ENCODE results near the gene TBCCD1. TPM values are rescaled to one million over a fixed set of nuclear protein-coding genes. Genes with fewer than 3 reads are reported as not detected.
"Not testable (repeated sequence)": the region's sequence is repeated elsewhere in the genome, so short reads cannot be mapped to it uniquely, and the experiment has no call there.

TBCCD1 gene
- polyA plus RNA-seq, 4 donors, result 19.3 to 23.3 (median 19.4) TPM

- DNase-seq (ENCODE audit: low read depth in 4 of 4, low spot score in 3 of 4), result not testable (repeated sequence)
Measured at GRCh38 chr3:186498022-186498421, 69.1 kb downstream of the TBCCD1 start.

DNA sequence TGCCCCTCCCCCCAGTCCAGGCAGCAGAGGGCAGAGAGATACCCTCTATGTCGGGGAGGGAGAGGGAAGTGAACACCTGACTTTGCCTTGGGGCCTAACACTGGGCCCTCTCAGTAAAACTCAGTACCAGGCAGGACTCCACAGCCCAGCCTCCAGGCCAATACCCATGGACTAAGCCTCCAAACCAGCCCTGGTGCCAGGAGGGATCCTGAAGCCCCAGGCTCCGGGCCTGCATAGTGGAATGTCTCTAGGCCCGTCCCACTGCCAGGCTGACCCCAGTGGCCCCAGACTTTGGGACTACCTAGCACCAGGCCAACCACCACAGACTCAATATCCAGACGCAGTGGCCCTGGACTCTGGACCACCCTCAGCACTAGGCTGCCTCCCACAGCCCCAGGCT lies 69.5 kb downstream of the TBCCD1 start:
- DNase-seq (ENCODE audit: low read depth in 4 of 4, low spot score in 3 of 4), result no peak

DNA sequence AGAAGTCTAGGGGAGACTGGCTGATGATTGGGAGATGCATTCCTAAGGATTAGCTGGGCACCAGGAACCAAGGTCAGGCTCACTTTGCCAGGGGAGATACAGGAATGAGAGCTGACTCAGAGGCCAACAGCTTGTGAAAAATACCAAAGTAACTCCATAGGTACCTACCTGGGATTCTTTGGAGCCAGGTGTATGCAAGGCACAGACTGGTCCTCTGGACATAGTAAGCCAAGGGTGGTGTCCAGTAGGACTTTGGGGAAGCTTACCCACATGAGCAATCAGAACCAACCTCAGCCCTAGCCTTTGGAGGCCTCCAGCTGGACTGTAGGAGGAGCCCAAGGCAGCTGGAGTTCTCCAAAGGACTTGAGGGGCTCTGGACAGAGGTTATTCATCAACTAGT lies 70.5 kb downstream of the TBCCD1 start:
- DNase-seq (ENCODE audit: low read depth in 4 of 4, low spot score in 3 of 4), result no peak

Other genes with a start within 250 kb of the TBCCD1 start
- under 1 TPM; 0.39 to 0.56 (median 0.50) TPM for gene DGKG, start 205.1 kb downstream of the TBCCD1 start, polyA plus RNA-seq (ENCODE audit: insufficient read length in 4 of 4)
- gene CRYGS, start 23.0 kb downstream of the TBCCD1 start, polyA plus RNA-seq (ENCODE audit: insufficient read length in 4 of 4), result 10 to 100 TPM in 1 of 4 donors, 1 to 10 TPM in 3; 3.4 to 13.1 (median 6.3) TPM
- gene DNAJB11, start 3.4 kb upstream of the TBCCD1 start, polyA plus RNA-seq (ENCODE audit: insufficient read length in 4 of 4), result 10 to 100 TPM; 59.2 to 84.3 (median 73.5) TPM
- gene AHSG, start 45.7 kb upstream of the TBCCD1 start, polyA plus RNA-seq (ENCODE audit: insufficient read length in 4 of 4), result 10 to 100 TPM in 1 of 4 donors, 1 to 10 TPM in 1, under 1 TPM in 2; 0.26 to 69.3 (median 1.2) TPM
- under 1 TPM; 0.14 to 0.23 (median 0.21) TPM for gene FETUB, start 73.1 kb upstream of the TBCCD1 start, polyA plus RNA-seq (ENCODE audit: insufficient read length in 4 of 4)
- gene HRG, start 98.7 kb upstream of the TBCCD1 start, polyA plus RNA-seq (ENCODE audit: insufficient read length in 4 of 4), result 1 to 10 TPM in 3 of 4 donors, under 1 TPM in 1; 0.89 to 2.5 (median 1.7) TPM
- gene KNG1, start 150.0 kb upstream of the TBCCD1 start, polyA plus RNA-seq (ENCODE audit: insufficient read length in 4 of 4), result 100 to 1,000 TPM in 3 of 4 donors, 1 to 10 TPM in 1; 8.3 to 169 (median 132) TPM
- 1,000 to 10,000 TPM in 1 of 4 donors, 100 to 1,000 TPM in 3; 730 to 1,033 (median 790) TPM for gene EIF4A2, start 216.2 kb upstream of the TBCCD1 start, polyA plus RNA-seq (ENCODE audit: insufficient read length in 4 of 4)
- 10 to 100 TPM; 45.9 to 58.1 (median 52.8) TPM for gene RFC4, start 239.1 kb upstream of the TBCCD1 start, polyA plus RNA-seq (ENCODE audit: insufficient read length in 4 of 4)

Measured in left renal pelvis (tissue), 4 donors.